ENCODE measurements around the gene KLHL3. TPM values are rescaled to one million over a fixed set of nuclear protein-coding genes. Genes with fewer than 3 reads are reported as not detected.

KLHL3 gene
- polyA plus RNA-seq, 6 donors from 2014 or later, result 0.09 to 2.7 (median 0.97) TPM

DNA sequence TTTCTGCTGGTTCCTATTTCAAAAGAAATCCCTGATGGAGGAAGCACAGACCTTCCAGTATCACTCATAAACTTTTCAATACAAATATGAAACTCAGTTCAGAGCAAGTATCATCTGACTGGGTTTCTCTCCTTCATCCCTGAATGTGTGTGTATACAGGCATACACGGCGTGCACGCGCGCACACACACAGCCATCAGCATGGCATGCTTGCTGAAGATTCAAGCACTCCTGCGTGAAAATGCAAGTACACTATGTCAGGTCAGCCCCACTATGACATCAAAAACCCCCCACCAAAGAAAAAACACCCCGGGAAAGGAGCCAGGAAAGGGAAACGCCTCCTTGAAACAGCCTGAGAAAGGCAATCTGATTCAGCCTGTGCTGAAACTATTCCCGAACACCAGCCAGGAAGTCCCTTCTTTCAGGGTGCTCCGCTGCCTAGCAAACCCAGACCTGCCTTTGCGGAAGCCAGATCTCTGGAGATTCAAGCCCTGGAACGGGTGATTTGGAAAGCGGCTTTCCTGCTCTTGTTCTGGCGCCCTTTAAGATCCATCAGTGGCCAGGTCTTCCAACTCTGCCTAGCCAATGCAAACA is 831 bp downstream of the KLHL3 start:
- ATAC-seq (ENCODE audit: low read depth in 2 of 2) (peak; percentile 56 to 66), DNase-seq (peak; percentile 19)
- no peak overlapping the region for H3K27ac Mint-ChIP-seq
- peaks cover 0 to 4% (median 4%) of the 10 kb centered on the region in 3 donors for H3K4me1 Mint-ChIP-seq
- H3K9me3 Mint-ChIP-seq, result peaks cover 0 to 4% (median 0%) of the 10 kb centered on the region in 7 donors
- H3K27me3 Mint-ChIP-seq, result peaks cover 0 to 10% (median 0%) of the 10 kb centered on the region in 3 donors
- no peak overlapping the region for H3K4me3 Mint-ChIP-seq
- no peaks in the 10 kb centered on the region for H3K36me3 Mint-ChIP-seq

DNA sequence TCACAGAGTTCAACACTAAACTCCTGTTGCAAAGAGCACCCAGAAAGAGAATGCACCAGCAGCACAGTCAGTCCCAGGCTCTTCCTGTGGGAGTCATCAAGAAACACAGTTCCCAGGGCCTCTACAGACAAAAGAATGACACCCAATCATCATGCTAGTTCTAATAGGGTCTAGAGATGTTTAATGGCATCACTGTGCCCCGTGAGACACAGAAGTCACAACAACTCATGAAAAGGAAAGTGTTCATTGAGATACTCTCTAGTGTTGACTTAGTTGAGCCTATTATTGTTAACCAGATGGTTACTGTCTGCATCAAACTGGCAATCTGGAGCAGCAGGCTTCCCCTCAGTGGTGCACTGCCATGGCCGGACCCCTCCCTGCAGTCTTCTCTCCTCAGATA is 1.6 kb downstream of the KLHL3 start:
- no peak for ATAC-seq (ENCODE audit: low read depth in 2 of 2)
- DNase-seq, result no peak
- Mint-ChIP-seq H3K27me3 (peaks cover 0 to 10% (median 0%) of the 10 kb centered on the region in 3 donors), H3K4me3 (peak overlapping the region in 1 of 8 donors; percentile 61), H3K27ac (no peak overlapping the region), H3K36me3 (no peaks in the 10 kb centered on the region), H3K9me3 (peaks cover 0 to 4% (median 0%) of the 10 kb centered on the region in 7 donors), H3K4me1 (peaks cover 0 to 4% (median 4%) of the 10 kb centered on the region in 3 donors)

DNA sequence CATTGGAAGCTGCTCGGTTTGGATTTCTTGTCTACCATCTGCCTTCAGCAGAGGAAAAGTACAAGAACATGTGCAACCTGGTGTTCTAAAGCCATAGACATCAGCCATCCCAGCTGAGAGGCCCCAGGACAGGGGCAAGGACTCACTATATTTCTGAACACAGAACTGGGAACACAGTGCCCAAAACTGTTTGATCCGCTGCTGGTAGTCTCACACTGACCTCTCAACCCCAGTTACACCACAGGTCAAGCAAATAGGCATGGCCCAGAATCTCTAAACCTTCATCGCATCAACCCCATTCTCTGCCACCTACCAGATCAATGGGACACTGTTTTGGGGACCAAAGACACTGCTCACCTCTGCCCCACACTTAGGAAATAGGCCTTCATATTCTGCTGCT is 2.0 kb downstream of the KLHL3 start:
- peak overlapping the region in 1 of 8 donors; percentile 72 for H3K4me3 Mint-ChIP-seq
- peaks cover 0 to 4% (median 4%) of the 10 kb centered on the region in 3 donors for H3K4me1 Mint-ChIP-seq
- no peak for ATAC-seq (ENCODE audit: low read depth in 2 of 2)
- peaks cover 0 to 10% (median 0%) of the 10 kb centered on the region in 3 donors for H3K27me3 Mint-ChIP-seq
- DNase-seq, result no peak
- peaks cover 0 to 4% (median 0%) of the 10 kb centered on the region in 7 donors for H3K9me3 Mint-ChIP-seq
- peak overlapping the region in 1 of 6 donors; percentile 61 for H3K27ac Mint-ChIP-seq
- H3K36me3 Mint-ChIP-seq, result no peaks in the 10 kb centered on the region

DNA sequence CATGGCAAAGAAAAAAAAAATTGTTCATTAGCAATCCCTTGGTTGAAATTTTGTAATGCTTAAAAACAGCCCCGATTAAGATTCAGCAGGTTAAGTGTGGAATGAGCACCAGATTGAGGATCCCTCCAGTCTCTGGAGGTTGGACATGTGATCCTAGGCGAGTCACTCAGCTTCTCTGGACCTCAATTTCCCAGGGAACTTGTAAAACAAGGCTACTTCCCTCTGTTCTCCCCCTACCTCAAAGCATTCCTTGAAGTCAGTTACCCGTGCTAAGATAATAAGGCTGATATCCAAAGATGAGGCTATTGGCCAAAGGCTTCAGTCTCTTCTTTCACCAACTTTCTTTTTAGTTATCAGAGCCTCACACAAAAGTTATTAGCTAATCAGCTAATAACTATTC is 2.9 kb downstream of the KLHL3 start:
- peaks cover 0 to 10% (median 0%) of the 10 kb centered on the region in 3 donors for H3K27me3 Mint-ChIP-seq
- peaks cover 0 to 4% (median 4%) of the 10 kb centered on the region in 3 donors for H3K4me1 Mint-ChIP-seq
- no peak overlapping the region for H3K27ac Mint-ChIP-seq
- DNase-seq (no peak), ATAC-seq (ENCODE audit: low read depth in 2 of 2) (no peak)
- no peak overlapping the region for H3K4me3 Mint-ChIP-seq
- peaks cover 0 to 4% (median 0%) of the 10 kb centered on the region in 7 donors for H3K9me3 Mint-ChIP-seq
- H3K36me3 Mint-ChIP-seq, result no peaks in the 10 kb centered on the region

DNA sequence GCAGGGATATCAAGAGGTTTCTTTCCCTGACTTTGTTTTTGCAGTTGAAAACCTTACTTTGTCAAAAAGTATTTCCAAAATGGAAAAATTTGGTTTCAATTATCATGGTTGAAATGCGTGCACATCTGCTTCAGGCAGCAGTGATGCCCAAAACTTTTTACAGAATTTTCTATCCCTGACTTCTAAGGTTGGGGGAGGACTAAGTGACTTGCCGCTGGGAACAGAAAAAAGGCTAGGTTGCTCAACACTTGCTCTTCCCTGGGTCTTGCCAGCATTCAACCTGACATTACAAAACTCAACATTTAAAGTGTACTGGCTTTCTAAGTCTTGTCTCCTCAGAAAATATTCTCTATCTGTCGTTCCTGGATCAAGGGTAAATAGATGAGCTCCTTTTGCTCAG is 4.7 kb downstream of the KLHL3 start:
- no peak overlapping the region for H3K4me3 Mint-ChIP-seq

DNA sequence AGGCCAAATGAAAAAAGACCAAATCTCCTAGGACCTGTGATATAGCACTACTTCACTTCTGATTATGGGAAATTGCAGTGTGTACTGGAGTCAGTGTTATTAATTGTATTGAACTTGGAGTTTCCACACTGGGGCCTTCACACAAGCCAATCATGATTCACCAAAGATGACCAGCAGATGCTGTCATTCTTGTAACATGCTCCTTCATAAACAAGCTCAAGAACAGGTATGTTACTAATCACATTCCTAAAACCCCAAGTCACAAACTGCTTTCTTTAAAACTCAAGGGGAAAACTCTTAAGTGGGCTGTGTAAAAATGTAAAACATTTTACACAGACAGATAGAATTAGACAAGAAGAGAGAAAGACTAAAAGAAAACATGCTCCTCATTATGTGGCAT is 5.6 kb downstream of the KLHL3 start:
- H3K27me3 Mint-ChIP-seq, result peaks cover 0 to 10% (median 0%) of the 10 kb centered on the region in 3 donors
- H3K27ac Mint-ChIP-seq, result peak overlapping the region in 1 of 6 donors; percentile 22
- DNase-seq (no peak), ATAC-seq (ENCODE audit: low read depth in 2 of 2) (no peak)
- H3K4me1 Mint-ChIP-seq, result peaks cover 0 to 4% (median 0%) of the 10 kb centered on the region in 3 donors
- H3K9me3 Mint-ChIP-seq, result no peaks in the 10 kb centered on the region
- H3K36me3 Mint-ChIP-seq, result no peaks in the 10 kb centered on the region
- H3K4me3 Mint-ChIP-seq, result no peak overlapping the region

More for the DNA sequence above, 4.7 kb downstream of the KLHL3 start:
- Mint-ChIP-seq H3K27me3 (peaks cover 0 to 10% (median 0%) of the 10 kb centered on the region in 3 donors), H3K9me3 (no peaks in the 10 kb centered on the region), H3K36me3 (no peaks in the 10 kb centered on the region), H3K27ac (peak overlapping the region in 1 of 6 donors; percentile 28), H3K4me1 (peaks cover 0 to 4% (median 0%) of the 10 kb centered on the region in 3 donors)
- ATAC-seq (ENCODE audit: low read depth in 2 of 2) (no peak), DNase-seq (no peak)

DNA sequence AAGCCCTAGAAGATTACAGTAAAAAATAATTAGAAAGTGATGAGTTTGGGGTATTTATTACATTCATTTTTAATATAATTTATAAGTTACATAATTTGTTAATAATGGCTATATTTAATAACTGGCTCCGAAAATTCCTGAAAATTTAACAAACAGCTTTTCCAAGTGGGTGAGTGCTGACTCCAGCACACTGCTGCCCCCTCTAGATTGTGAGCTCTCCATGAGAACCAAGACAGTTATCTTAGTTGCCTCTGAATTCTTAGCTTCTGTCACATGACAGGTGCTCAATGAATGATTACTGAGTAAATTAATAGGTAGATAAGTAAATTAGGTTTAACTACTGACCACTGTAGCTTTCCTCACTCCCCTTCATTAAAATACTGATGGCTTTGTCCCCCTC is 7.8 kb downstream of the KLHL3 start:
- no peaks in the 10 kb centered on the region for H3K27me3 Mint-ChIP-seq
- H3K27ac Mint-ChIP-seq, result no peak overlapping the region
- no peak for ATAC-seq (ENCODE audit: low read depth in 2 of 2)
- no peak overlapping the region for H3K4me3 Mint-ChIP-seq
- DNase-seq, result no peak
- no peaks in the 10 kb centered on the region for H3K36me3 Mint-ChIP-seq
- no peaks in the 10 kb centered on the region for H3K4me1 Mint-ChIP-seq
- no peaks in the 10 kb centered on the region for H3K9me3 Mint-ChIP-seq

DNA sequence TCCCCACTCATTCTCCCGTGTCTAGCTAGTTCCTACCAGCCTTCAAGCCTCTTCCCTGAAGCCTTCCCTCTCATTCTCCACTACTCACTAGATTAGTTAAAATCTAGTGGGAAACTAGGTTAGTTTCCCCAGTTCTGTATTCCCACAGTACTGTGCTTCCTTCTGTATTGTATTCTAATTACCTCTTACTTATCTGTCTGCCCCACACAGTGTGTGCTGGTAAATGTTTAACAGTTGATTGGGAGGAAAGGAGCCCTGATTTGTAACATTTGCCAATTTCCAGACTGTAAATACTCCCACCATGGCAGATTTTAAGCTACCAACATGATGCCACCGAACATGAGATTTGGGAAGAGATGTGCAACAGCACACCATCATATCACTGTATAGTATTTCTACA is 8.3 kb downstream of the KLHL3 start:
- Mint-ChIP-seq H3K27me3 (no peaks in the 10 kb centered on the region), H3K36me3 (no peaks in the 10 kb centered on the region), H3K27ac (no peak overlapping the region), H3K9me3 (no peaks in the 10 kb centered on the region), H3K4me3 (no peak overlapping the region), H3K4me1 (no peaks in the 10 kb centered on the region)
- DNase-seq (no peak), ATAC-seq (ENCODE audit: low read depth in 2 of 2) (no peak)

DNA sequence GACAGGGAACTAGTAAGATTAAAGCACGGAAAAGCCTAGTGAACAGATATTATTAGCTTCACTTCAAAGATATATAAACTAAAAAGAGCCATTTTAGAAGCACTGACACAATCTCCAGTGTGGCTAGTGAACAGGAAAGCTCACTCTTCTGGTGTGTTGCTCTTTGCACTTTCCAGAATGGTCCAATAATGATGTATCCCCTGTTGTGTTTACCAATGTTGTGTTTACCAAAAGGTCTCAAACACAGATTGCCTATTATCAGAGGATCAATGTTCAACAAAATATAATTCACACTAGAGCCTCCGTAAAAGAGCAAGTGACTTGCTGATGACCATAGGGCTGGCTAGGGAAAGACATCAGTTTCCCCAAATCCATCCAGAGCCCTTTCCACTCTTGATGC is 11.6 kb downstream of the KLHL3 start:
- Mint-ChIP-seq H3K27me3 (no peaks in the 10 kb centered on the region), H3K36me3 (no peaks in the 10 kb centered on the region), H3K4me1 (no peaks in the 10 kb centered on the region), H3K9me3 (no peaks in the 10 kb centered on the region), H3K27ac (no peak overlapping the region), H3K4me3 (no peak overlapping the region)
- DNase-seq (no peak), ATAC-seq (ENCODE audit: low read depth in 2 of 2) (no peak)

DNA sequence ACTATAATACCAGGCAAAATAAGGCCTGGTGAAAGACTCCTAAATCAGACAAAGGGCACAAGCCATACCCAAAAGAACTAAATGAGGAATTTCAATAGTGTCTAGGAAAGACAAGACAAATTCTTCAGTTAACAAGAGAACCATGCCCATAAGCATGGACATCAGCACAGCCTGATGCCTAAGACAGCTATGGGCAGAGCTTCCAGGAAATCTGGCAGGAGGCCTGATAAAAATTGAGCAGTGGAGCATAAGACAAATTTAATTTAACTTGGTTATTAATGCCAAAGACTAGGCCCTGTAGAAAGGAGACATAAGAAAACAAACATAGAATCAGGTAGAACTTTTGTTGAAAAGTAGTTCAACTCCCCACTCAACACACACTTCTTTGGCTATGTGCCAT is 17.3 kb downstream of the KLHL3 start:
- peaks cover 0 to 7% of the 10 kb centered on the region in 2 donors for H3K36me3 Mint-ChIP-seq
- H3K27ac Mint-ChIP-seq, result no peak overlapping the region
- H3K27me3 Mint-ChIP-seq, result no peaks in the 10 kb centered on the region
- no peak overlapping the region for H3K4me3 Mint-ChIP-seq
- no peaks in the 10 kb centered on the region for H3K4me1 Mint-ChIP-seq
- DNase-seq, result no peak
- no peak for ATAC-seq (ENCODE audit: low read depth in 2 of 2)
- peaks cover 2 to 8% (median 6%) of the 10 kb centered on the region in 7 donors for H3K9me3 Mint-ChIP-seq

DNA sequence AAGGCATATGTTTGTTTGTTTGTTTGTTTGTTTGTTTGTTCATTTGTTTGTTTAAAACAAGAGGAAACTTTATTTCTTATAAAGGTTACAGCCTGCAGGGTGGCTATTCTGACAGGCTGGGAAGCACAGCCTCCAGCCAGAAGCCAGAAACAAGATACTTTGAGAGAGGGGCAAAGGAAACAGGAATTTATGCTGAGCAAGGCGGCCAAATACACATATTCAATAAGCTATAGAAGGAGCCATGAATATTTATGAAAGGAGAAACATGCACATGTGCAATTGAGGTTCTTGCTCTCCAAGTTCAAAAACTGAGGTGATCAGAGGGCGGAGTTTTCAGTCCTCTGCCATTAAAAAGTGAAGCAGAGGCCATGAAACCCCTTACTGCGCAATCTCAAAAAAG is 19.6 kb downstream of the KLHL3 start:
- Mint-ChIP-seq H3K4me3 (no peak overlapping the region), H3K4me1 (no peaks in the 10 kb centered on the region), H3K27me3 (no peaks in the 10 kb centered on the region), H3K9me3 (peaks cover 3 to 22% (median 10%) of the 10 kb centered on the region in 7 donors), H3K36me3 (peaks cover under 1 to 7% of the 10 kb centered on the region in 2 donors), H3K27ac (no peak overlapping the region)
- ATAC-seq (ENCODE audit: low read depth in 2 of 2), result no peak
- DNase-seq, result no peak

DNA sequence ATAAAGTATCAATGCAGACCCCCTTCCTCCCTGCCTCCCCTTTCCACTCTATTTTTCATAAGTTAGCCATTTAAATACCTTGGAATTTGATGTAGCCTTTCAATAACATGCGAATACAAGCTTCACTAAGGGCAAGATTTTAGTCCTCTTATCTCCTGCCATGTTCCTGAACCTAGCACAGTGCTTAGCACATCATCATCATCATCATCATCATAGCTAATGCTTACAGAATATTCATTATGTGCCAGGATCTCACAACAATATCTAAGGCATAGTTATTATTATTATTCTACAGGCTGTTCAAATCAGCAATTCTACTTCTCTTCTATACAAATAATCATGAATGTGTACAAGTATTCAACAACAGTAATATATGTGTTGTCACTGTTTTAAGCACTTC is 20.4 kb downstream of the KLHL3 start:
- peaks cover 7 to 9% of the 10 kb centered on the region in 2 donors for H3K36me3 Mint-ChIP-seq

DNA sequence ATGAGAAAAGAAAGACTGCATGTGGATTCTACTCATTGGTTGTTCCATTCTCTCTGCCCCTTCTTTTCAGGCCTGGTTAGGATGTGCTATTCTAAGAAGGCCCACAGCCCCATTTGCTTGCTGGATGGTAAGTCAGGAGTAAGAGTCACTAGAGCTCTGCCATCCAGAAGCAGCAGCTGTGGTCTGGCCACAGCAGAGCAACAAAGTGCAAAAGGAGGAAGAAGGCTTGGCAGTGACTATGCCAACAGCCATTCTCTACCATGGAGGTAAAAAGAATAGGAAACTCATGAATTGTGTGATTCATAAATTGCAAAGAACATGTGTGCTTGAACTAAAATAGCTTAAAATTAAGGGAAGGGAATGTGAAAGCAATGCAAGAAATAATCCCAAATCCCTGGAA is 20.9 kb downstream of the KLHL3 start:
- ATAC-seq (ENCODE audit: low read depth in 2 of 2) (no peak), DNase-seq (no peak)
- Mint-ChIP-seq H3K36me3 (peaks cover 7 to 10% of the 10 kb centered on the region in 2 donors), H3K9me3 (peaks cover 3 to 22% (median 10%) of the 10 kb centered on the region in 7 donors), H3K27ac (no peak overlapping the region), H3K27me3 (no peaks in the 10 kb centered on the region), H3K4me3 (no peak overlapping the region), H3K4me1 (no peaks in the 10 kb centered on the region)

More for the DNA sequence above, 20.4 kb downstream of the KLHL3 start:
- no peak overlapping the region for H3K27ac Mint-ChIP-seq
- no peak for DNase-seq
- H3K4me1 Mint-ChIP-seq, result no peaks in the 10 kb centered on the region
- H3K27me3 Mint-ChIP-seq, result no peaks in the 10 kb centered on the region
- ATAC-seq (ENCODE audit: low read depth in 2 of 2), result no peak
- H3K9me3 Mint-ChIP-seq, result peaks cover 3 to 22% (median 10%) of the 10 kb centered on the region in 7 donors
- no peak overlapping the region for H3K4me3 Mint-ChIP-seq

DNA sequence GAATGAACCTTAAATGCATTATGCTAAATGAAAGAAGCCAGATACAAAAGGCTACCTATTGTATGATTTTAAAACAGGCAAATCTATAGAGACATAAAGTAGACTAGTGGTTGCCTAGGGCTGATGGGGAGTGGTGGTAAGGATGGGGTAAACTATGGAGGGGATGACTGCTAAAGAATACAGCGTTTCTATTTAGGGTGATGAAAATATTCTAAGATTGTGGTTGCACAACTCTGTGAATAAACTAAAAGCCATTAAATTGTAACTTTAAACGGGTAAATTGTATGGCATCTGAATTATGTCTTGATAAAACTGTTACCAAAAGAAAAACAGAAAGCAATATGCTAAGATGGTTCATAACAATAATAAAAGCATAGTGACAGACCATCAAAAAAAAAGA is 21.4 kb downstream of the KLHL3 start:
- Mint-ChIP-seq H3K27ac (no peak overlapping the region), H3K4me3 (no peak overlapping the region), H3K36me3 (peaks cover 7 to 10% of the 10 kb centered on the region in 2 donors), H3K9me3 (peaks cover 3 to 22% (median 10%) of the 10 kb centered on the region in 7 donors), H3K27me3 (no peaks in the 10 kb centered on the region), H3K4me1 (no peaks in the 10 kb centered on the region)
- ATAC-seq (ENCODE audit: low read depth in 2 of 2) (no peak), DNase-seq (no peak)
